ENCODE measurements around the gene SP7.

The SP7 gene

GRCh38 chr12:53336181-53336681 lies at the start of gene SP7:
SP7 (minus strand) TSS chr12:53336354; CDS start chr12:53335646, 708 bp downstream.
- DNase-seq (ENCODE audit: low read depth) = no peak
- TF ChIP-seq CTCF (IDR thresholded peaks at IDR 0.05; ENCODE audit: low read depth, low read length, missing control alignments) = no peak
- no peak within 1 kb of the TSS for H3K4me3 ChIP-seq (ENCODE audit: low read depth, low read length)

- peak overlapping the region; percentile 8; the same call in 1 of the 2 replicates for H3K4me3 ChIP-seq (ENCODE audit: low read depth, low read length)
- no peak for DNase-seq (ENCODE audit: low read depth)
- no peak for TF ChIP-seq CTCF (IDR thresholded peaks at IDR 0.05; ENCODE audit: low read depth, low read length, missing control alignments)
Measured at GRCh38 chr12:53383258-53383657, 47.1 kb upstream of the SP7 start.

- peak; percentile 67 for TF ChIP-seq CTCF (IDR thresholded peaks at IDR 0.05; ENCODE audit: low read depth, low read length, missing control alignments)
- peak overlapping the region; percentile 65; the same call in 1 of the 2 replicates for H3K4me3 ChIP-seq (ENCODE audit: low read depth, low read length)
- DNase-seq (ENCODE audit: low read depth) = peak; percentile 57
Measured at GRCh38 chr12:53381731-53382630, 45.8 kb upstream of the SP7 start.

- DNase-seq (ENCODE audit: low read depth) = no peak
Measured at GRCh38 chr12:53380794-53381730, 44.9 kb upstream of the SP7 start.

GRCh38 chr12:53380104-53380793 lies 44.1 kb upstream of the SP7 start, which contains the start of gene SP1:
SP1 (plus strand) TSS chr12:53380176; CDS start chr12:53380292, 116 bp downstream.
- TF ChIP-seq CTCF (IDR thresholded peaks at IDR 0.05; ENCODE audit: low read depth, low read length, missing control alignments) = no peak
- peak within 1 kb of the TSS; percentile 65 for H3K4me3 ChIP-seq (ENCODE audit: low read depth, low read length)
- DNase-seq (ENCODE audit: low read depth) = peak; percentile 73

More at GRCh38 chr12:53380794-53381730, 44.9 kb upstream of the SP7 start:
- TF ChIP-seq CTCF (IDR thresholded peaks at IDR 0.05; ENCODE audit: low read depth, low read length, missing control alignments) = no peak
- peak overlapping the region; percentile 65 for H3K4me3 ChIP-seq (ENCODE audit: low read depth, low read length)
